Fibroblast of skin of right quadriceps (primary cell): ENCODE results near the gene BRWD1.
"Not testable (repeated sequence)": the region's sequence is repeated elsewhere in the genome, so short reads cannot be mapped to it uniquely, and the experiment has no call there.

Experiments used
- DNase-seq: peaks from one replicate; pipeline ENCODE4 v3.0.0-alpha.2; 2013

BRWD1 gene

GRCh38 chr21:39281207-39281606, 32.2 kb downstream of the BRWD1 start:
- no peak for DNase-seq

GRCh38 chr21:39269620-39270019, 43.8 kb downstream of the BRWD1 start:
- DNase-seq, result no peak

GRCh38 chr21:39265603-39266002, 47.8 kb downstream of the BRWD1 start:
- no peak for DNase-seq

- DNase-seq, result peak; percentile 34
Observed at GRCh38 chr21:39263372-39263771, 50.1 kb downstream of the BRWD1 start.

- no peak for DNase-seq
Observed at GRCh38 chr21:39258207-39258606, 55.2 kb downstream of the BRWD1 start.

- DNase-seq, result peak; percentile 31
Observed at GRCh38 chr21:39251326-39251725, 62.1 kb downstream of the BRWD1 start.

GRCh38 chr21:39238275-39238674, 75.2 kb downstream of the BRWD1 start:
- DNase-seq, result no peak

- peak; percentile 30 for DNase-seq
Observed at GRCh38 chr21:39232861-39233291, 80.6 kb downstream of the BRWD1 start.

- no peak for DNase-seq
Observed at GRCh38 chr21:39224930-39225329, 88.5 kb downstream of the BRWD1 start.

- no peak for DNase-seq
Observed at GRCh38 chr21:39221997-39222486, 91.4 kb downstream of the BRWD1 start.

GRCh38 chr21:39221282-39221996, 92.0 kb downstream of the BRWD1 start:
- no peak for DNase-seq

- not testable (repeated sequence) for DNase-seq
Observed at GRCh38 chr21:39220875-39221274, 92.6 kb downstream of the BRWD1 start.

- DNase-seq, result no peak
Observed at GRCh38 chr21:39220150-39220549, 93.3 kb downstream of the BRWD1 start.

- DNase-seq, result no peak
Observed at GRCh38 chr21:39218082-39218409, 95.4 kb downstream of the BRWD1 start.

- no peak for DNase-seq
Observed at GRCh38 chr21:39217356-39218081, 95.9 kb downstream of the BRWD1 start.

GRCh38 chr21:39216290-39216689, 97.1 kb downstream of the BRWD1 start:
- DNase-seq, result no peak

- DNase-seq, result no peak
Observed at GRCh38 chr21:39215078-39215477, 98.4 kb downstream of the BRWD1 start.

GRCh38 chr21:39209334-39209688, 104.1 kb downstream of the BRWD1 start:
- no peak for DNase-seq

GRCh38 chr21:39208624-39209333, 104.7 kb downstream of the BRWD1 start:
- DNase-seq, result no peak

- no peak for DNase-seq
Observed at GRCh38 chr21:39204134-39204533, 109.3 kb downstream of the BRWD1 start.

- no peak for DNase-seq
Observed at GRCh38 chr21:39198800-39199199, 114.6 kb downstream of the BRWD1 start.

- no peak for DNase-seq
Observed at GRCh38 chr21:39197448-39198233, 115.8 kb downstream of the BRWD1 start.

GRCh38 chr21:39196838-39197237, 116.6 kb downstream of the BRWD1 start:
- DNase-seq, result no peak
